ENCODE measurements around the gene LIN7C.

DNA sequence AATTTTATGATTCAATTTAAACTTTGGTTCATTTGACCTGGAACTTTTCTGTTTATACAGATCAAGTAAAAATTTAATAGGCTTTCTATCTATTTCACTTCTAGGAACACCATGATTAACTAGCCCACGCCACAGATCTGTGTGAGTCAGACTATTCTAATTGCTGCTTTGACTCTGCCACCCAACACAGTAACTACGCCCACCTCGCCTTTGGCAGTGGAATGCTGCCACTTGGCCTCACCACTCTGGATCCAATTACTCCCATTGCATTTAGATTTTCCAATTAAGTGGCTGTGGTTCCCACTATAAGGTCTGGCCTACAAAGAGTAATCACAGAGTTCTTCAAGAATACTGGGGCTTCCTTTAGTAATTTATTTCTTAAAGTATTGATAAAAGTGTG, 46.6 kb upstream of the LIN7C start:
- TF ChIP-seq POLR2A (IDR thresholded peaks at IDR 0.05) = no peak
- TF ChIP-seq, protein P1, sequence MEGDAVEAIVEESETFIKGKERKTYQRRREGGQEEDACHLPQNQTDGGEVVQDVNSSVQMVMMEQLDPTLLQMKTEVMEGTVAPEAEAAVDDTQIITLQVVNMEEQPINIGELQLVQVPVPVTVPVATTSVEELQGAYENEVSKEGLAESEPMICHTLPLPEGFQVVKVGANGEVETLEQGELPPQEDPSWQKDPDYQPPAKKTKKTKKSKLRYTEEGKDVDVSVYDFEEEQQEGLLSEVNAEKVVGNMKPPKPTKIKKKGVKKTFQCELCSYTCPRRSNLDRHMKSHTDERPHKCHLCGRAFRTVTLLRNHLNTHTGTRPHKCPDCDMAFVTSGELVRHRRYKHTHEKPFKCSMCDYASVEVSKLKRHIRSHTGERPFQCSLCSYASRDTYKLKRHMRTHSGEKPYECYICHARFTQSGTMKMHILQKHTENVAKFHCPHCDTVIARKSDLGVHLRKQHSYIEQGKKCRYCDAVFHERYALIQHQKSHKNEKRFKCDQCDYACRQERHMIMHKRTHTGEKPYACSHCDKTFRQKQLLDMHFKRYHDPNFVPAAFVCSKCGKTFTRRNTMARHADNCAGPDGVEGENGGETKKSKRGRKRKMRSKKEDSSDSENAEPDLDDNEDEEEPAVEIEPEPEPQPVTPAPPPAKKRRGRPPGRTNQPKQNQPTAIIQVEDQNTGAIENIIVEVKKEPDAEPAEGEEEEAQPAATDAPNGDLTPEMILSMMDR (IDR thresholded peaks at IDR 0.05) = no peak

All from sigmoid colon (tissue), 3 donors.